HG03135 (cell line): Measurements from ENCODE around the gene PIK3C2G.
"Not testable (repeated sequence)": the region's sequence is repeated elsewhere in the genome, so short reads cannot be mapped to it uniquely, and the experiment has no call there.

Experiments used
- ATAC-seq: cut with Tn5 transposase; IDR thresholded peaks from one replicate; pipeline ENCODE4 v1.9.1; 2021; ENCODE audit warnings: mild to moderate bottlenecking, moderate library complexity; ENCODE audit not compliant: unreplicated experiment

The PIK3C2G gene

DNA sequence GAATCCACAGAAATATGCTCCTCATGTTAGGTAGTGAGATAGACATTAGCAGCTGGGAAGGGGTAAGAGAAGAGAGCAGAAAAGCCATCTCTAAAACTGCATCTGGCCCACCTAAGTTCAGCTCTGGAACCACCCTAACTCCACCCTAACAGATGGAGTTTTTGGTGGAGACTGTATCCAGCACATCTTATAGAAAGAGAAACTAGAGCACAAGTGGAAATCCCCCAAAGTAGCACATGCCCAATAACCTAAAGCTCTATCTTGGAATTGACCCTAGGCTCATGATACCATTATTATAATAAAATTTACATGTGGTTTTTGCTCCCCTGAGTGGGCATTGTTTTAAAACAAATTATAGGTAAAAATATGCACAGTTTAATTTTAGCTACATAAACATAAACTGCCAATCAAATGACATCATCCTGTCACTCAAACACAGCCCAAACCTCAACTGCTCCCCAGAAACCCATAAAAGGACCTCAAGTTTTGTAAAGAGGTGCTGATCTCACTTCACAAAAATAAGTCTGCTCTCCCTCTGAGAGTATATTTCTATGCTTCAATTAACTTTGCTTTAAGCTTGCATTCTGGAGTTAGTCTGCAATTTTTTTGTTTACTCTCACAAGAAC, 206.4 kb downstream of the PIK3C2G start:
- ATAC-seq: no peak

- no peak for ATAC-seq
Observed at GRCh38 chr12:18468246-18469075, 207.1 kb downstream of the PIK3C2G start.

DNA sequence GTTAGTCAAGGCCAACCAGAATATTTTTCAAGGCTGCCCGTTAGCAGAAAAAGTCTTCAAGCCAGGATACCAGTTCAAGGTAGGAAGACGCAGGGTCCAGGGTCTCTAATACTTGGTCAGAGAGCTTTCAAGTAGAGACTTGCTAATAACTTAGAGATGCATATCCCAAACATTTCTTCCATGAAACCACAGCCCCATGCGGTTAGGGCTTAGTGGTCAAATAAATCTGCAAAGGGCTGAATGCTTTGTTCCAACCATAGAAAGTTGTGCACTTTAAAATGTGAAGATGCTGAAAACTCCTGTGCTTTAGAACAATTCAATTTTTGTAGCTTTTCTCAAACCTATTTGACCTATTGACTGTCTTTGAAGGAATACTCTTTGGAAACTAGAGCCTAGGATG, 208.9 kb downstream of the PIK3C2G start:
- ATAC-seq: no peak

DNA sequence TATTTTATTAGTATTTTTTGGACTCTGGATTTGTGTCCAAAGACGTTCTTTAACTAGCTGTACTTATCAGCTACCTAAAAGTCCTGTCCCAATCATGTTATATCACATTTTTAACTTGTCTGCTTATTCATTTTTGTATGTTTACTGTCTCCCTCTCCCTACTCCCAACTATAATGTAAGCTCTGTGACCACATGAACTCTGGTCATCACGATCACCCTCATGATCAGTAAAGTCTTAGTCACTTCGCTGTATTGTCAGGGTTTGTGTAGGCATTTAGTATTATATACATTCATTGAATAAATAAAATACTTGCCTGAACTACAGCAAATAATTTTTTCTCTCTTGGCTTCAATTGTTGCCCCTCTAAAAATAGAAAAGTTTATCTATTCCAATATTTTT, 211.0 kb downstream of the PIK3C2G start:
- no peak for ATAC-seq

GRCh38 chr12:18472806-18473205, 211.5 kb downstream of the PIK3C2G start:
- ATAC-seq: no peak

DNA sequence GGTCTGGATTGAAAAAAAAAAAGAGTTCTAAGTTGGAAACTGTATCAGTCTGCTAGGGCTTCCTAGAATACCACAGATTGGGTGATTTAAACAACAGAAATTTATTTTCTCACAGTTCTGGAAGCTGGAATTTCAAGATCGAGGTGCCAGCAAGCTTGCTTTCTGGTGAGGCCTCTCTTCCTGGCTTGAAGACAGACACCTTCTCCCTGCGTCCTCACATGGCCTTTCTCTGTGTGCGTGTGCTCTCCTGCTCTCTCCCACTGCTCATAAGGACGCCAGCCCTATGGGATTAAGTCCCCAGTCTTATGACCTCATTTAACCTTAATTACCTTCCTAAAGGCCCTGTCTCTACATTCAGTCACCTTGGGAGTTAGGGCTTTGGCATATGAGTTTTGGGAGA, 215.5 kb downstream of the PIK3C2G start:
- no peak for ATAC-seq

DNA sequence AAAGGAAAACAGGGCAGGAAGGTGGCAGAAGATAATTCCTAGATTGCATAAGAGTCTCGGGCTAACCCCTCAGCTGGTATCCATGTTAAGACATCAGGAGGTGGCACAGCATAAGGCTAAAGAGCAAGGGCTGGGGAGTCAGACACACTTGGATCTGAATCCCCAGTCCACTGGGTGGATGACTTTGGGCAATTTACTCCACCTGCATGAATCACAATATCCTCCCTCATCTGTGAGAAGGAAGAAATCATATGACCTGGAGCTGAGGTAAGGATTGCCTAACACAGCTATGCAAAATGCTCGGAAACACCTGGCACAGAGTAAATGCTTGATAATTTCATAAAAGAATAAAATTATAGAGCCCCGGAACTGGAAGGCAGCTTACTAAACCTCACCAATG, 217.9 kb downstream of the PIK3C2G start:
- ATAC-seq: no peak

GRCh38 chr12:18482601-18483120, 221.3 kb downstream of the PIK3C2G start:
- ATAC-seq: no peak

GRCh38 chr12:18483698-18484325, 222.5 kb downstream of the PIK3C2G start:
- ATAC-seq: no peak

DNA sequence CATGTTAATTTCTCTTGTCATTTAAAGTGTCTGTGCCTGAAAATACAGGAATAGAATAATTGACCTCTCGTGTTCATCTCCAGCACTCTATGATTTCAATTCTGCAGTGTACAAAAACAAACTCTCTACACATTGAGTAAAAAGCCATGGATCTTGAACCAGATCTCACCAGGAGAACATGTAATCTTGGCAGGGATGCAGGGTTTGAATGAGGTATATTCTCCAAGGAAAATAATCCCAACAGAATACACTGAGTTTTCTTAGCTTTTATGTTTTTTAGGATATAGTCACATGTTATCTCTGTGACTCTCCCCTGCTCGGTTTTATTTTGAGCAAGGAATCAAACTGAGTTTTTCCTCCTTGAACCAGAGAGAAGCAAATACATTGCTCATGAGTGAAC, 224.7 kb downstream of the PIK3C2G start:
- ATAC-seq: no peak

DNA sequence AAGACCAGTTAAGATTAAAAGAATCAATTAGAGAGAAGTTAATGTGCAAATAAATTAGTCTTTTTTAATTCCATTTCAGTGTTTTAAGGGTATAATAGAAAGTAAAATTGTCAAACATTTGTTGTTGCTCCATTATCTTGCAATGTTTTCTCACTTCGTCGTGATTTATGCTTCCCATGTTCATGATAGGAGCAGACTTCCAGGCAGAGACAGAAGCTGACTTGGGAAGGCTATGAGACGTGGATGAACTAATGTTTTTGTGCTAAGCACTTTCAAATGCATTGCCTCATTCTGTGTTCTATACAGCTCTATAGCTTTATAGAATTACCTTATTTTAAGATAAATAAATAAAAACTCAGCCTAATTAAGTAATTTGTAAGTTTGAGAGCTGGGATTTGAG, 226.2 kb downstream of the PIK3C2G start:
- no peak for ATAC-seq

GRCh38 chr12:18492372-18493025, 231.2 kb downstream of the PIK3C2G start:
- ATAC-seq: no peak

DNA sequence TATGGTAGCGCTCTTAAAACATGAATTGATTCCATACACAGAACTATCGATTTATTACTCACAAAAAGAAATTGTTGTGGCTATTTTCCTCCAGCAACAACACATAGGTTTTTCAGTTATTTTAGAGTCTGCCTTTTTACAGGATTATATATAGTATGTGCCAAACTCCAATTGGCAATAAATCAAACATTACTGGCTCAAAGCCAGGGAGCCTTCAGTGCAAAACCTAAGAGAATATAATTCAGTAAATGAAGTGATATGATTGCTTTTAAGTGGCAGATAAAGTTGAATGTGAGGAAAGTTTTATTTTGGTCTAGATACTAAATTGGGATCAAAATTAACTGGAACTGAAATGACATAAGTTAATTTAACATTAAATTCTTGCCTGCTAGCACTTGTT, 234.8 kb downstream of the PIK3C2G start:
- no peak for ATAC-seq

DNA sequence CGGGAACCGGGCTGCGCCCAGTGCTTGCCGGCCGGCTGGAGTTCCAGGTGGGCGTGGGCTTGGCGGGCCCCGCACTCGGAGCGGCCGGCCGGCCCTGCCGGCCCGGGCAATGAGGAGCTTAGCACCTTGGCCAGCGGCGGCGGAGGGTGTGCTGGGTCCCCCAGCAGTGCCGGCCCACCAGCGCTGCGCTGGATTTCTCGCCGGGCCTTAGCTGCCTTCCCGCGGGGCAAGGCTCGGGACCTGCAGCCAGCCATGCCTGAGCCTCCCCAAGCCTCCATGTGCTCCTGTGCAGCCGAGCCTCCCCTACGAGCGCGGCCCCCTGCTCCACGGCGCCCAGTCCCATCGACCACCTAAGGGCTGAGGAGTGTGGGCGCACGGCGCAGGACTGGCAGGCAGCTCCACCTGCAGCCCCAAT, 238.8 kb downstream of the PIK3C2G start:
- ATAC-seq: not testable (repeated sequence)

GRCh38 chr12:18500736-18501135, 239.4 kb downstream of the PIK3C2G start:
- not testable (repeated sequence) for ATAC-seq

DNA sequence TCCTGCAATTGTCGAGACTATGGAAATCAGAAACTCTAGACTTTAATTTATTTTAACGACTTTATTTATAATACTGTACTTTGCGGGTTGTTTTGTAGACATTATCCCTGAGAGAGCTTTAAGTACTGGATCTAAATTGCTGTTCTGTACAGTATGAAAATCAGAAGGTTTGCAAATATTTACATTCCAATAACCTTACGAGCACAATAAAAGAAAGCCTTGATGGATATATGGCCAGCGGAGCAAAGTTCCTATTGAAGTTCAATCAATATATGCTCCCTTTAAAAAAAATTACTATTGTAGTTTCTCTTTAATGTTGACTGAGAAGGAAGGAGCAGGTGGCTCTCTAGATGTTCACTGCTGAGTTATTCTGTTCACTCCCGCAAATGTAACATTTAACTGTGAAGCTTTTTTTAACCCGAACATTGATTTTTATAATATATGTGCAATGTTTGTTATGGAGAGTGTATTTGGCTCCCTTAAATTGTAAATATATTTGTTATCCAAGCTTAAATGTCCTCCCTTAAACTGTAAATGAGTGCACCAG, 241.2 kb downstream of the PIK3C2G start:
- no peak for ATAC-seq

DNA sequence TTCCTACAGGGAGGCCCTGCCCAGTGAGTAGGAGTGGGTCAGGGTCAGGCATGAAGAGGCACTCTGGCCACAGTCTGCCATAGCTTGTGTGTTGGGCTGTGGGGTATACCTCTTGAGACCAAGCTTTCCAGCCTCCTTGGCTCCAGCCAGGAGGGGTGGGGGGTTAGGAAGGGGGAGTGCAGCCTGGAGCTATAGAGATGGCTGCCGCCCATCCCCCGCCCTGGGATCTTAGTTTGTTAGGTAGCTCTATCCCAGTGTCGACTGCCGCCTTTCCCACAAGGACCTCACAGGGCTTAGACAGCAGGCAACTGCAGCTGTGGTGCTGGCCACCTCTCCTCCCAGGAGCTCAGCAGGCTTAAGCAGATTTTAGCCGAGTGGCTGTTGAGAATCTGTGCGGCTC, 260.1 kb downstream of the PIK3C2G start:
- no peak for ATAC-seq

DNA sequence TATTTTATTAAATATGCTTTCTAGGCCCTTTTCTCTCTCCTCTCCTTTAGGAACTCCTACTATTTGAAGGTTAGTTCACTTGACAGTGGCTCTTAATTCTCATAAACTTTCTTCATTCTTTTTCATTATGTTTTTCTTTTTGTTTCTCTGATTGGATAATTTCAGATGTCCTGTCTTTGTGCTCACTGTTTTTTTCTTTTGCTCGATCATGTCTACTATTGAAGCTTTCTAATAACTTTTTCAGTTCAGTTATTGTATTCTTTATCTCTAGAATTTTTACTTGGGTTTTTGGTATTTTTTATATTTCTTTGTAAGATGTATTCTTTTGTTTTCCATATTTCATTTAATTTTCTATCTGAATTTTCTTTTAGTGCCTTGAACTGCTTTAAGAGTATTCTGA, 261.5 kb downstream of the PIK3C2G start:
- no peak for ATAC-seq

DNA sequence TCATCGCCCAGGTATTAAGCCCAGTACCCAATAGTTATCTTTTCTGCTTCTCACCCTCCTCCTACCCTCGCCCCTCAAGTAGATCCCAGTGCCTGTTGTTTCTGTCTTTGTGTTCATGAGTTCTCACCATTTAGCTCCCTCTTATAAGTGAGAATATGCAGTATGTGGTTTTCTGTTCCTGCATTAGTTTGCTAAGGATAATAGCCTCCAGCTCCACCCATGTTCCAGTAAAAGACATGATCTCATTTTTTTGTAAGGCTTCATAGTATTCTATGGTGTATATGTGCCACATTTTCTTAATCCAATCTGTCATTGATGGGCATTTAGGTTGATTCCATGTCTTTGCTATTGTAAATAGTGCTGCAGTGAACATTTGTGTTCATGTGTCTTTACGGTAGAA, 281.2 kb downstream of the PIK3C2G start:
- not testable (repeated sequence) for ATAC-seq

DNA sequence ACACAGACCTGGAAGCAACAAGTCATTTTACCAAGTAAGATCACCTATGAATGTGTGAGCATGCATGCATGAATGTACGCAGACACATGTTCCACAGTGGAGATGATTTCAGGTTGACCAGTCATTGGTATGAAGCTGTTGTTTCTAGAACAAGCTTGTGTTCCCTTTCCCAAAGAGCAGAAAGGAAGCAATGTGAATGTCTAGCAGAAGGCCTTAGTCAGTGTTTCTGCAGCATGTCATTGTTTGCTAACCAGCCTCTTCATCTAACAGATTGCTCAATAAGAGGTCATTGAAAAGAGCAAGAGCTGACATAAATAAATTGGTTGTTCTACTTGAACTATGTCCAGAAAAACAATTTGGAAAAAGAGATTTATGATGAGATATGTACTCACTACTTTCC, 285.1 kb downstream of the PIK3C2G start:
- ATAC-seq: no peak

- no peak for ATAC-seq
Observed at GRCh38 chr12:18549598-18549997, 288.3 kb downstream of the PIK3C2G start.
